Activated naive CD4-positive, alpha-beta T cell treated with anti-CD3 and anti-CD28 coated beads, Interleukin-2, amount 50 U/mL, for 24 hours (primary cell): ENCODE results near the gene TRAF2.

Source experiments
- H3K27ac Mint-ChIP-seq: one replicate; pipeline ENCODE4 v1.8.0; 2021; ENCODE audit warnings: mild to moderate bottlenecking, mixed read lengths
- H3K27me3 Mint-ChIP-seq: one replicate; pipeline ENCODE4 v1.8.0; 2021; ENCODE audit warnings: mixed read lengths
- H3K36me3 Mint-ChIP-seq: one replicate; pipeline ENCODE4 v1.8.0; 2021; ENCODE audit warnings: mixed read lengths
- H3K4me1 Mint-ChIP-seq: one replicate; pipeline ENCODE4 v1.8.0; 2021; ENCODE audit warnings: mixed read lengths
- H3K4me3 Mint-ChIP-seq: one replicate; pipeline ENCODE4 v1.8.0; 2021; ENCODE audit warnings: mild to moderate bottlenecking, mixed read lengths
- H3K9me3 Mint-ChIP-seq: one replicate; pipeline ENCODE4 v1.8.0; 2021; ENCODE audit warnings: mixed read lengths

The TRAF2 gene

DNA sequence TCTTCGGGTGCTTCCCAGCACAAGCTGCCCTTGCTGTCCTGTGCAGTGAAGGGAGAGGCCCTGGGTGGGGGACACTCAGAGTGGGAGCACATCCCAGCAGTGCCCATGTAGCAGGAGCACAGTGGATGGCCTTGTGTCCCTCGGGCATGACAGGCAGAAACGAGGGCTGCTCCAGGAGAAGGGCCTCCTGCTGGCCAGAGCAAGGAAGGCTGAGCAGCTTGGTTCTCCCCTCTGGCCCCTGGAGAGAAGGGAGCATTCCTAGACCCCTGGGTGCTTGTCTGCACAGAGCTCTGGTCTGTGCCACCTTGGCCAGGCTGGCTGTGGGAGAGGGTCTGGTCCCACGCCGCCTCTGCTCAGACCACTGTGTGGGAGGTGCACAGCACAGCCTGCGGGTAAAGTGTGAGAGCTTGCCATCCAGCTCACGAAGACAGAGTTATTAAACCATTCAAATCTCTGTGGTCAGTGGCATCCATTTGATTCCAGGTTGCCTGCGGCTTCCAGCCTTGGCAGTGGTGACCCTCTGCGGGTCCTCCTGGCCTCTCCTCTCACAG, 39.9 kb downstream of the TRAF2 start:
- Mint-ChIP-seq H3K4me3 (no peak overlapping the region), H3K36me3 (peaks cover 1% of the 10 kb centered on the region), H3K9me3 (no peaks in the 10 kb centered on the region), H3K27ac (no peak overlapping the region), H3K27me3 (no peaks in the 10 kb centered on the region), H3K4me1 (no peaks in the 10 kb centered on the region)

DNA sequence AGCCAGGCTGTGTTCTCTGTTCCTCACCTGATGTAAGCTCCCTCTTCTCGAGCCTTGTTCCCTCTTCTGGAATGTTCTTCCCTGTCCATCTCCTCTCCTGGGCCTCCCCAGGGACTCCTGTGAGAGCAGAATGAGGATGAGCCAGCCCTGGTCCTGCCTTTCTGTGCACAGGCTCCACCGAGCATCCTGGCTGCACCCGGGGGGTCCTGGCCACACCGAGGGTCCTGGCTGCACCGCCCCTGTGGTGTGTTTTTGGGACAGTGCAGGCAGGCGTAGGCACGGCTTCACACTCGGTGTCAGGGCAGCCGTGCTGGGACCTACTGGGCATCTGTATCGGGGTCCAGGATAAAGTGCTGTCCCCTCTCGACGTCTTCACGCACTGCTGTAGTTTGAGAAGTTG, 40.4 kb downstream of the TRAF2 start:
- H3K27me3 Mint-ChIP-seq = no peaks in the 10 kb centered on the region
- no peaks in the 10 kb centered on the region for H3K9me3 Mint-ChIP-seq
- H3K4me1 Mint-ChIP-seq = peaks cover 2% of the 10 kb centered on the region
- no peak overlapping the region for H3K4me3 Mint-ChIP-seq
- peak overlapping the region; percentile 59 for H3K27ac Mint-ChIP-seq
- peaks cover 2% of the 10 kb centered on the region for H3K36me3 Mint-ChIP-seq

DNA sequence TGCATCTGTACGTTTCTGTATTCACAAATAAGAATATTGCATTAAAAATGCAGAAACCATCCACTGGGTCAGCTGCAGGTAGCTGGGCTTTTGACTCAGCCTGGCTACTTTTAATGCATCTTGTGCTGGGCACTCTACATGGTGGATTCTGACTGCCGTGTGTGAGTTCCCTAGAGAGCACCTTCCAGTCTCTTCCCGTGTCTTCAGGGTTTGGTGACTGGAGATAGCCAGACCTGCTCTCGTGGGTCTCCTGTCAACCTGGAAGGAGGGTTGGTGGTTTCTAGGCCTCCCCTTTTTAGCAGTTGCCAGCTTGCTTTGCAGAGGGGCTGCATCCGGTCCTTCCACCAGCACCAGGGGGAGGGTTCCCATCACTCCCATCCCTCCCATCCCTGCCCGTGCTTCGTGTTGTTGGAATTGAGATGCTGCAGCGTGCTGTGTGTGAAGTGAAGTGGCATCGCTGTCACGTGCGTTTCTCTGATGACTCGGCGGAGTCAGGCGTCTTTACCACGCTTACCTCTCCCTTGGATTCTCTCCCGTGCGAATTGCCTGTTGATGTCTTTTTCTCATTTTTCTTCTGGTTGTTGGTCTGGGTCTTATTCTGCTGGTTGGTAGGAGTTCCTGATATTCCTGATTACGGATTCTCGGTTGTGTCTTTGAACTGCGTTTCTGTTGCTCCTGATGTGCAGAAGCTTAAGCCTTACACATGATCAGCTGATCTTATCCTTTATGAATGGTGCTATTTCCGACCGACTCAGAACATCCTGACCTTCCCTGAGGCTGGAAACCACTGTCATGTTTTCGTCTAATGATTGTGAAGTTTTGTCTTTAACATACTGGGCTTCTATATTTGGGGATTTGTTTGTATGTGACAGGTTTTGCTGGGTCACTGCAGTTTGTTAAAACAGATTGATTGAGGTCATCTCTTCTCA, 41.3 kb downstream of the TRAF2 start:
- Mint-ChIP-seq H3K9me3 (no peaks in the 10 kb centered on the region), H3K36me3 (peaks cover 5% of the 10 kb centered on the region), H3K4me3 (no peak overlapping the region), H3K27me3 (no peaks in the 10 kb centered on the region), H3K27ac (peak overlapping the region; percentile 10), H3K4me1 (peaks cover 7% of the 10 kb centered on the region)

DNA sequence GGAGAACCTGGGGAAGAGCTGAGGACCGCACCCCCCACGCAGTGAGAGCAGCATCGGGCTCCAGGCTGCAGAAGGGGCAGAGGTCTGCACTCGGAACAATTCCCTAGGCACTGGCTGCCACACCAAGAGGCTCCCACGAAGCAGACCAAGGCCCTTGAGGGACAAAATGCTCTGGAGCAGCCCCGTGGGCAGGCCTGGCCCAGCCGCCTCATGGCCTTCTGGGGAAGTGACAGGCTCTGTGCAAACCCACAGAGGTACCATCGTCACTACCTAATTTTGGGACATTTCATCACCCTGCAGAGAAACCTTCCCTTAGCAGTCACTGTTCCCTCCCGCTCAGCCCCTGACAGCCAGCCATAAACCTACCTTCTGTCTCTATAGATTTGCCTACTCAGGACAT, 42.3 kb downstream of the TRAF2 start:
- Mint-ChIP-seq H3K27ac (no peak overlapping the region), H3K4me3 (no peak overlapping the region), H3K36me3 (peaks cover 4% of the 10 kb centered on the region), H3K27me3 (no peaks in the 10 kb centered on the region), H3K4me1 (peaks cover 14% of the 10 kb centered on the region), H3K9me3 (no peaks in the 10 kb centered on the region)

DNA sequence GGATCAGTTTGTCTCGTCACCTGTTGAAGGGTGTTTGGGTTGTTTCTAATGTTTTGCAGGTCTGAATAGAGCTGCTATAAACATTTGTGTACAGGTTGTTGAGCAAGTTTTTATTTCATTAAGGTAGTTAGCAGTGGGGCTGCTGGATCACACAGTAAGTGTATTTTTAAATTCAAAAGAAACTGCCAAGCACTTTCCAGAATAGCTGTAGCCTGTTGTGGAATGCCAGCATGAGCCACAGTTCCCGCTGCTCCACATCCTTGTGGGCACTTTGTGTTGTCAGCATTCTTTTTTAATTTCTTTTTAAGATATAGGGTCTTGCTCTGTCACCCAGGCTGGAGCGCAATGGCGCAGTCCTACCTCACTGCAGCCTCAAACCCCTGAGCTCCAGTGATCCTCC, 43.7 kb downstream of the TRAF2 start:
- Mint-ChIP-seq H3K4me3 (no peak overlapping the region), H3K36me3 (peaks cover 4% of the 10 kb centered on the region), H3K9me3 (no peaks in the 10 kb centered on the region), H3K27me3 (no peaks in the 10 kb centered on the region), H3K4me1 (peaks cover 14% of the 10 kb centered on the region), H3K27ac (peak overlapping the region; percentile 59)

DNA sequence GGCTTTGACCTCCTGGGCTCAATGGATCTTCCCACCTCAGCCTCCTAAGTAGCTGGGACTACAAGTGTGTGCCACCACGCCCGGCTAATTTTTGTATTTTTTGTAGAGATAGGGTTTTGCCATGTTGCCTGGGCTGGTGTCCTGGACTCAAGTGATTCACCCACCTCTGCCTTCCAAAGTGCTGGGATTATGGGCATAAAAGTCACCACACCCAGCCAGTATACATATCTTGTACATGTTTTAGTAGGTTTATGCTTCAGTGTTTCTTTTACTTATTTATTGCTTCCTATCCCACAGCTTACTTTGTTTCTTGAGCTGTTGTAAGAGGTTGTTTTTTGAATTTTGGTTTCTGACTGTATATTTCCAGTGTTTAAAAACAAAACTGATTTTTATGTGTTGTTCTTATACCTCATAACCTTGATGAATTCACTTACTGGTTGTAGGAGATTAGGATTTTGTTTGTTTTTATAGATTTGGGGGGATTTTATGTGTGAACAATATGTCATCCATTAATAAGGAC, 45.4 kb downstream of the TRAF2 start:
- H3K4me3 Mint-ChIP-seq = no peak overlapping the region
- H3K4me1 Mint-ChIP-seq = peaks cover 14% of the 10 kb centered on the region
- H3K27me3 Mint-ChIP-seq = no peaks in the 10 kb centered on the region
- no peaks in the 10 kb centered on the region for H3K9me3 Mint-ChIP-seq
- H3K27ac Mint-ChIP-seq = peak overlapping the region; percentile 89
- H3K36me3 Mint-ChIP-seq = peaks cover 4% of the 10 kb centered on the region

DNA sequence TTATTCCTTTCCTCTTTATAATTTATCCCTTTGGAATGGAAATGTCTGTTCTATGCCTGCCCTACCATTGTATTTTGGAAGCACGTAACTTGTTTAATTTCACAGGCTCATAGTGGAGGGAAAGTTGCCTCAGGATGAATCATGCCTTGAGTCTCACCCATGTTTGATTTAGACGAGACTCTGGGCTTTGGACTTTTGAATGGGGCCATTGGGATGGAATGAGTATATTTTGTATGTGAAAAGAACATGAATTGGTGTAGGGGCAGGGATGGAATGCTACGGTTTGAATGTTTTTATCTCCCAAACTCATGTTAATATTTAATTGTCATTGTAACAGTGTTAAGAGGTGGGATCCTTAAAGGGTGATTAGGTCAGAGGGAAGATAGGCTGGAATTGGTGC, 48.0 kb downstream of the TRAF2 start:
- Mint-ChIP-seq H3K36me3 (peaks cover 11% of the 10 kb centered on the region), H3K4me1 (peaks cover 14% of the 10 kb centered on the region), H3K4me3 (no peak overlapping the region), H3K27me3 (no peaks in the 10 kb centered on the region), H3K27ac (no peak overlapping the region), H3K9me3 (no peaks in the 10 kb centered on the region)

DNA sequence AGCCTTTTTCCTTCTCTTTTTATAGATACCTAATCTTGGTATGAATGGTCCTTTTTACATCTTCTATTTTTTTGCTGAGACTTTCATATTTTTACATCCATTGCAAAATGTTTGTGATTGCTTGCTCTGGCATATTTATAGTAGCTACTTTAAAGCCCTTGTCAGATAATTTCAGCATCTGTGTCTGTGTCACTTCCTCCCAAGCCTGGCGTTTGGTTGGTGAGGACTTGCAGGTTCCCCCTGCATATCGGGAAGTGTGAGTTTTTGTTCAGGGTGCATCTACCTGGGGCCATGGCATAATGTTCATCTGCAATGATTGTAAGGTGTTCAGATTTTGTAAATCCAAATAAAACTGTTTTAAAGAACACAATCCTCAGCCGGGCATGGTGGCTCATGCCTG, 49.3 kb downstream of the TRAF2 start:
- H3K4me3 Mint-ChIP-seq = no peak overlapping the region
- H3K9me3 Mint-ChIP-seq = no peaks in the 10 kb centered on the region
- peaks cover 11% of the 10 kb centered on the region for H3K36me3 Mint-ChIP-seq
- no peaks in the 10 kb centered on the region for H3K27me3 Mint-ChIP-seq
- peaks cover 14% of the 10 kb centered on the region for H3K4me1 Mint-ChIP-seq
- no peak overlapping the region for H3K27ac Mint-ChIP-seq

DNA sequence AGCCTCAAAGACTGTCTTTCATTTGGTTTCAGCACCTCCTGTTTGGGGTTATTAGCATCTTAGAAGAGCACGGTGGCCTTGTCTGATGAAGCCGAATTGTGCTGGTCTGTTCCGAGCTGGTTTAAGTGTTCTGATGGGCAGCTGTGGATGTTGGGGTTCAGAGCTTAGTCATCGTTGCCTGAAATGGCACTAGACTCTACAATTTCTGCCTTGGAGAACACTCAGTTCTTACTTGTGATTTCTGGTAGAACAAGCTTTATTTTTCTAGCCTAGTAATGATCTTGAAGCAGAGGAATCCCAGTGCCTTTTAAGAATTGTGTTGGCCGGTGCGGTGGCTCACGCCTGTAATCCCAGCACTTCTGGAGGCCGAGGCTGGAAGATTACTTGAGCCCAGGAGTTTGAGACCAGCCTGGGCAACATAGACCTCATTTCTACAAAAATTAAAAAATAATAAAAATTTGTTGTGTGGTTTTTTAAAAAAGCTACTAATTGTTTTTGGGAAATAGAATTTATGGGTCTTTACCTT, 50.4 kb downstream of the TRAF2 start:
- Mint-ChIP-seq H3K27me3 (no peaks in the 10 kb centered on the region), H3K4me3 (no peak overlapping the region), H3K4me1 (peaks cover 13% of the 10 kb centered on the region), H3K27ac (no peak overlapping the region), H3K36me3 (peaks cover 11% of the 10 kb centered on the region), H3K9me3 (no peaks in the 10 kb centered on the region)

DNA sequence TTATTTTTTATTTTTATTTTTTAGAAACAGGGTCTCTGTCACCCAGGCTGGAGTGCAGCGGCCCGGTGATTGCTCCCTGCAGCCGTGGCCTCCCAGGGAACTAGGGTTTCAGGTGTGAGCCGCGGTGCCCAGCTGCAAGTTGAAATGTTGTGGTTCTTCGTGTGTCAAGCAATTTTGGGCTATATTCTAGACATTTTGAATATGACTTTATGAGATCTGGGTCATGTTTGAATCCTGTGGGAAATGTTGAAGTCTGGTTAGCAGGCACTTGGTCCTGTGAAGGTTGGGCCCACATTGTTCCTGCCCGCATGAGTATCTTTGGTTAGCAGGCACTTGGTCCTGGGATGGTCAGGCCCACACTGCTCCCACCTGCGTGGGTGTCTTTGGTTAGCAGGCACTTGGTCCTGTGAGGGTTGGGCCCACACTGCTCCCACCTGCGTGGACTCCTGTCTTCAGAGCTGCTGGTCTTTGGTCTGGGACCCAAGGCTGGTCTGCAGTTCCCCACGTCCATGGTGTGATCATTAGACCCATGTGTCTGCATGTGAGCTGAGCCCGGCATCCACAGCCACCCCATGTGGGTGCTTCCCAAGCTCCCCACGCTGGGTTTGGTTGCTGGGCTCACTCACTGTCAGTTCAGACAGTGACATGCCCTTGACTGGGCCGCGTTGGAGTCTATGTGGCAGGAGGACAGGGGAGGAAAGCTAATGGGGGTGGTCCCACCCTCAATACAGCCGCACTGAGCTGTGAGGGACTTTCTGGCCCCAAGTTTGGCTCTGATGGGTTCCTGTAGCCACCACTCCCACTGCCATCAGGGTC, 51.1 kb downstream of the TRAF2 start:
- H3K27ac Mint-ChIP-seq = no peak overlapping the region
- no peak overlapping the region for H3K4me3 Mint-ChIP-seq
- peaks cover 7% of the 10 kb centered on the region for H3K4me1 Mint-ChIP-seq
- H3K36me3 Mint-ChIP-seq = peaks cover 8% of the 10 kb centered on the region
- no peaks in the 10 kb centered on the region for H3K9me3 Mint-ChIP-seq
- no peaks in the 10 kb centered on the region for H3K27me3 Mint-ChIP-seq

DNA sequence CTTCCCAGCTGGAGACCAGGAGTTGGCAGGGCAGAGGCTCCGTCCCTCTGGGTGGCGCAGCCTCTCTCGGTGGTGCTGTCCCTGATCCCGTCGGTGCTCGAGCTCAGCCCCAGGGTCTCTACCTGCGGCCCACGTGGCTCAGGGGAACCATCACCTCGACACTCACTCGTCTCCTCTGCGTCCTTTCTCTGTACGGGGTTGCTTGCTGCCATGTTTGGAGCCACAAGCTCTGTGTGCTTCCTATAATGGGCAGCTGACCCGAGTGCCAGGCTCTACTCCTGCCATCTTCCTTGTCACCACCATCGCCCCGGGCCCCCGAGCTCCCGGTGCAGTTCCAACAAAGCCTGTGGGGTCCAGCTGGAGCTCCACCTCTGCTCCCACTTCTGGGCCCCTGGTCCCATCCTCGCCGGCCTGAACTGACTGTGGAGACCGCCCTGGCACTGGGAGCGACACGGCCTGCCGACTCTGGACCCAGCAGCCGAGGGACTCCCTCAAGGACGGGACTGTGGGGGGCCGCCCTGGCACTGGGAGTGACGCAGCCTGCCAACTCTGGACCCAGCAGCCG, 53.2 kb downstream of the TRAF2 start:
- Mint-ChIP-seq H3K27ac (no peak overlapping the region), H3K4me1 (peaks cover 5% of the 10 kb centered on the region), H3K4me3 (no peak overlapping the region), H3K36me3 (peaks cover 8% of the 10 kb centered on the region), H3K27me3 (no peaks in the 10 kb centered on the region), H3K9me3 (no peaks in the 10 kb centered on the region)

DNA sequence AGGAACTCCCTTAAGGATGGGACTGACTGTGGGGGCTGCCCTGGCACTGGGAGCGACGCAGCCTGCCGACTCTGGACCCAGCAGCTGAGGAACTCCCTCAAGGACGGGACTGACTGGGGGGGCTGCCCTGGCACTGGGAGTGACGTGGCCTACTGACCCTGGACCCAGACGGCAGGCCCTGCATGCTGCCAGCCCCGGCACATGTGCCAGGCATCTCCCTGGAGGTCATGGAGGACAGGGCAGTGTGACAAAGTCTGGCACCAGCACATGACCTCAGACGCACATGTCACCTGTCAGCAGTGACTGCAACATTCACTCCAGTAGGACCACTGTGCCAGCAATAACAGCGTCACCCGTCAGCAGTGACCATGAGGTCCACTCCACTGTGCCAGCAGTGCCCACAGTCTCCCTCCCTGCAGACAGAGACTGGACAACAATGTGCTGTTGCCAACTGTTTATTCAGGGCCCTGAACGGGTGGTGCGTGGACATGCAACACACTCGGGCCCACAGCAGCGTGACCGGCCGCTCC, 53.7 kb downstream of the TRAF2 start:
- H3K4me3 Mint-ChIP-seq = no peak overlapping the region
- H3K4me1 Mint-ChIP-seq = peaks cover 9% of the 10 kb centered on the region
- no peaks in the 10 kb centered on the region for H3K9me3 Mint-ChIP-seq
- no peak overlapping the region for H3K27ac Mint-ChIP-seq
- peaks cover 8% of the 10 kb centered on the region for H3K36me3 Mint-ChIP-seq
- H3K27me3 Mint-ChIP-seq = no peaks in the 10 kb centered on the region

DNA sequence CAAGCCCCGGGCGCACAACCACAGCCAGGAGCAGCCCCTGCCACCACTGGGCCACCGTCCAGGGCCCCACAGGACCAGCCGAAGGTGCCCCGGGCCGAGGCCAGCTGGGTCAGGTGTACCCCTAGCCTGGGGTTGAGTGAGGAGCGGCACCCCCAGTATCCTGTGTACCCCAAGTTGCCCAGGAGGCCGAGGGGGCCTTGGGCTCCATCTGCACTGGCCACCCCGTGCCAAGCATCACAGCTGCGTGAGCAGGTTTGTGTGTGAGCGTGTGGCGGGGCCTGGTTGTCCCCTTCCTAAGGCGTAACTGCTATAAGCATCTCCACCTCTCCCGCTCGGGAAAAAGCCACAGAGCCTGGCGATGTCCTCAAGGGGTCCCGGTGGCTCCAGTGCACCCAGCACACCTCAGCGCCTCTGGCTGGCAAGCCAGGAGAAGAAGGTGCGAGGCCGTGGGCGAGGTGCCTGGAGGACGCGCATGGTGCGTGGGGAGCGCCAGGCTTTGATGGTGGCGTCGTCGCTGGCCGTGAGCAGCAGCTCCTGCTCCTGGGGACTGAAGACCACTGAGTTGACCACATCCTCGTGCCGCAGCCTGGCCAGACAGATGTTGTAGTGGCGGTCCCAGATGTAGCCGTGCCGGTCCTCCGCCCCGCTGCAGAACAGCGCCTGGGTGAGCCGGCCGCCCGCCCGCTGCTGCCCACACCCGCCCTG, 54.4 kb downstream of the TRAF2 start:
- no peak overlapping the region for H3K27ac Mint-ChIP-seq
- peaks cover 8% of the 10 kb centered on the region for H3K36me3 Mint-ChIP-seq
- H3K27me3 Mint-ChIP-seq = no peaks in the 10 kb centered on the region
- peaks cover 9% of the 10 kb centered on the region for H3K4me1 Mint-ChIP-seq
- H3K4me3 Mint-ChIP-seq = no peak overlapping the region
- no peaks in the 10 kb centered on the region for H3K9me3 Mint-ChIP-seq

DNA sequence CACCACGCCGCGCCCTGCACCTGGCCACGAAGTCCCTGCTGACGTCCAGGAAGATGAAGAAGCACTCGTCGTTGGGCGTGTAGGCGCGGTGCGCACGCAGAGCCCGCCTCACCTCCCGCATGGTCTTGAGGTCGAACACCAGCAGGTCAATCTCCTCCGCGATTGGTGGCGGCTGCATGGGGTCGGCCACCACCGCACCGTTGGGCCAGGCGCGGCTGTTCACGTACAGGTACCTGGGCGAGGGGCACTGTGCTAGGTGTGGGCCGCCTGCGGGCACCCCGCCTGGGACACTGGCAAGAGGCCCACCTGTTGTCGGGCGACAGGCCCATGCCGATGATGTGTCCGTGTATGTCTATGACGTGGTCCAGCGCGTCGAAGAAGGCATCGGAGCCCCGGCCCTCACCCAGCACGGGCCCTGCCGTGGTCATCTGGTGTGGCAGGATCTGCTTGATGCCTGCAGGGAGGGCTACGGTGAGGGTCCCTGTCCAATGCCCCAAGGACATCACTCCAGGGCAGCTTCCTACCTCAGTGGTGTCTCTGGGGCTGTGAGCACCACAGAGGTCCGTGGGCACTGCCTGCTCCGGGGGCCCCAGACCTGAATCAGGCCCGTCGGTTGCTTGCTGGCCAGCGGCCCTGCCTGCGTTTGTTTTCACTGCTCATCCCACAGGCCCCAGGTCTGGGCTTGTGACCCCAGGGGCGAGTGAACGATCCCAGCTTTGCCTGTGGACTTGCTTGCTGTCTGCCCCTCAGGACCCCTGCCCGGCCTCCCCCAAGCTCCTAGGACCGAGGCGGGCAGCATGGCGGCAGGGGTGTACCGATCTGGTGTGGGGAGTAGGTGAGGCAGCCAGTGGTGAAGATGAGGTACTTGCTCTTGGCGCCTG, 55.2 kb downstream of the TRAF2 start:
- Mint-ChIP-seq H3K36me3 (peaks cover 8% of the 10 kb centered on the region), H3K27ac (no peak overlapping the region), H3K4me1 (peaks cover 9% of the 10 kb centered on the region), H3K9me3 (no peaks in the 10 kb centered on the region), H3K27me3 (no peaks in the 10 kb centered on the region), H3K4me3 (no peak overlapping the region)
